Tibial nerve (tissue), 3 donors: Measurements from ENCODE around the gene LANCL2.

Source experiments
- EP300 ChIP-seq, 2 donors: sonication (generic); formaldehyde crosslinking; IDR thresholded peaks; one replicate each; pipeline ENCODE4 v1.6.1; 2017; ENCODE audit warnings: antibody characterized with exemption in 2 of 2, mild to moderate bottlenecking in 1 of 2
- POLR2A ChIP-seq, 2 donors: fragments of 450-650 bp; IDR thresholded peaks; one replicate each; pipeline ENCODE4 v1.6.1; 2017; ENCODE audit warnings: antibody characterized with exemption in 2 of 2, mild to moderate bottlenecking in 2 of 2, moderate library complexity in 2 of 2

DNA sequence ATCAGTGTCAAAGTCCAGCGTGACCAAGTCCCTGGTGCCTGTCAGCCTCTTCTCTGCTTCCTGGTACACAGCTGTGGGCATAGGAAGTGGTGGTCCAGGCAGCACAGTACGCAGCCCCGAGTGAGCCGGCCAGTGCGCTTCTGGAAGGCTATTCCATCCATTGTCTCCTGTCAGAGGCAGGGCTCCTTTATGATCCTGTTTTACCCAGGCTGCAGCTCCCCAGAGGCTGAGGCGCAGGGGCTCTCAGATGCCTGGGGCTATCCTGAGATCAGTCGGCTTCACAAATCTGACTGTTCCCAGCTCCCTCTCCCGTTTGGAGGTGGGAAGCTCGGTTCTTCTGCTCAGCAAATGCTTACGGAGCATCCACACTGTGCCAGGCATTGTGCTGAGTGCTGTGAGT lies 70.3 kb downstream of the LANCL2 start:
- TF ChIP-seq POLR2A (IDR thresholded peaks at IDR 0.05) (no peak), EP300 (IDR thresholded peaks at IDR 0.05) (no peak)
